HCT116 (cell line): ENCODE data around the gene SRP68. TPM values are rescaled to one million over a fixed set of nuclear protein-coding genes. Genes with fewer than 3 reads are reported as not detected.

ENCODE experiments used
- ATAC-seq: fragments of 200-7000 bp; cut with Tn5 transposase; 2 replicates; pipeline ENCODE4 v1.9.1; 2020; ENCODE audit warnings: mild to moderate bottlenecking, moderate library complexity
- BruUV-seq: library from RNA; stranded (reverse); fragments of 400-500 nt; replicated peaks from 2 replicates; lab custom pipeline; 2021; lab: Mats Ljungman, UMichigan
- CTCF ChIA-PET: fragments of 300-600 bp; sonication (Branson Sonifier 250); formaldehyde crosslinking; loops from one replicate; lab custom pipeline; 2021; ENCODE audit warnings: antibody characterized with exemption; lab: Charles Lee
- POLR2A ChIA-PET: fragments of 300-600, 350-600 bp; sonication (Branson Sonifier 250); formaldehyde crosslinking; loops from one replicate; lab custom pipeline; 2021; ENCODE audit warnings: antibody characterized with exemption; lab: Charles Lee
- RAD21 ChIA-PET, 2 experiments: fragments of 300-600 bp; sonication (Branson Sonifier 250); formaldehyde crosslinking; loops; one replicate each; lab custom pipeline; 2023; ENCODE audit warnings: low total read pairs in 2 of 2; ENCODE audit not compliant: uncharacterized antibody in 2 of 2, unreplicated experiment in 2 of 2, low non-redundant PET in 1 of 2; lab: Charles Lee
- DNase-seq: peaks from one replicate; pipeline ENCODE4 v3.0.0-alpha.2; 2010; ENCODE audit warnings: low read depth, low spot score
- H2AFZ ChIP-seq: fragments of 200-600 bp; shearing (Covaris generic), sonication (generic); 2 replicates; pipeline ENCODE4 v1.6.1; 2017; ENCODE audit warnings: low read depth, mixed run types, mixed read lengths, antibody characterized with exemption, low read length; ENCODE audit not compliant: poor library complexity, severe bottlenecking
- H3K27ac ChIP-seq: 2 replicates; pipeline ENCODE4 v1.5.1; 2012; ENCODE audit warnings: low read depth, low read length
- H3K27me3 ChIP-seq: fragments of 200-600 bp; sonication (generic); 2 replicates; pipeline ENCODE4 v1.6.1; 2016; ENCODE audit warnings: mixed run types, low read length, mixed read lengths; ENCODE audit not compliant: insufficient read depth
- H3K36me3 ChIP-seq, 2 experiments: fragments of 200-500 bp in 1 of 2; fragments of 200-600 bp in 1 of 2; sonication (Bioruptor generic) in 1 of 2; sonication (generic) in 1 of 2; 2 replicates each; pipeline versions ENCODE4 v1.5.1 to v1.6.1; 2014 to 2016; ENCODE audit warnings: low read length in 2 of 2, inconsistent platforms in 1 of 2, mixed read lengths in 1 of 2, mixed run types in 1 of 2; ENCODE audit not compliant: insufficient read depth in 2 of 2, control insufficient read depth in 1 of 2
- H3K4me1 ChIP-seq, 2 experiments: fragments of 200-600 bp in 1 of 2; sonication (generic) in 1 of 2; 2 replicates each; pipeline versions ENCODE4 v1.5.1 to v1.6.1; 2012 to 2017; ENCODE audit warnings: low read length in 2 of 2, inconsistent platforms in 1 of 2, mild to moderate bottlenecking in 1 of 2, mixed read lengths in 1 of 2, mixed run types in 1 of 2, moderate library complexity in 1 of 2; ENCODE audit not compliant: insufficient read depth in 2 of 2, control insufficient read depth in 1 of 2
- H3K4me2 ChIP-seq: fragments of 200-600 bp; sonication (generic); 2 replicates; pipeline ENCODE4 v1.6.1; 2017; ENCODE audit warnings: mixed run types, low read length, mixed read lengths
- H3K4me3 ChIP-seq, 2 experiments: fragments of 200-600 bp in 1 of 2; sonication (generic) in 1 of 2; replicated peaks in 1 of 2; 2 replicates each; pipeline ENCODE4 v1.5.1; 2011 to 2016; ENCODE audit warnings: low read length in 2 of 2, control low read depth in 1 of 2, low read depth in 1 of 2, mild to moderate bottlenecking in 1 of 2, mixed read lengths in 1 of 2, mixed run types in 1 of 2
- H3K79me2 ChIP-seq: fragments of 200-600 bp; sonication (generic); 2 replicates; pipeline ENCODE4 v1.6.1; 2017; ENCODE audit warnings: mild to moderate bottlenecking, mixed run types, low read length, moderate library complexity, mixed read lengths; ENCODE audit not compliant: insufficient read depth
- H3K9ac ChIP-seq: fragments of 200-600 bp; sonication (generic); 2 replicates; pipeline ENCODE4 v1.6.1; 2016; ENCODE audit warnings: low read length, mixed read lengths
- H3K9me2 ChIP-seq: fragments of 200-600 bp; sonication (generic), shearing (Covaris generic); 2 replicates; pipeline ENCODE4 v1.6.1; 2017; ENCODE audit warnings: mixed run types, mild to moderate bottlenecking, moderate library complexity; ENCODE audit not compliant: insufficient read depth
- H3K9me3 ChIP-seq, 2 experiments: fragments of 200-500 bp in 1 of 2; fragments of 200-600 bp in 1 of 2; sonication (Bioruptor generic) in 1 of 2; sonication (generic) in 1 of 2; 2 replicates each; pipeline ENCODE4 v1.6.1; 2014 to 2017; ENCODE audit warnings: low read length in 2 of 2, mixed read lengths in 2 of 2, inconsistent platforms in 1 of 2, low read depth in 1 of 2, mild to moderate bottlenecking in 1 of 2, mixed run types in 1 of 2, moderate library complexity in 1 of 2; ENCODE audit not compliant: control insufficient read depth in 1 of 2, insufficient read depth in 1 of 2
- H4K20me1 ChIP-seq: fragments of 200-600 bp; sonication (generic), shearing (Covaris generic); 2 replicates; pipeline ENCODE4 v1.6.1; 2017; ENCODE audit warnings: mixed run types, mild to moderate bottlenecking, moderate library complexity; ENCODE audit not compliant: insufficient read depth
- CEBPB ChIP-seq: IDR thresholded peaks from 2 replicates; pipeline ENCODE4 v1.6.1; 2012; ENCODE audit warnings: low read depth
- EGR1 ChIP-seq: IDR thresholded peaks from 2 replicates; pipeline ENCODE4 v1.6.1; 2012; ENCODE audit warnings: low read depth
- EZH2 ChIP-seq: fragments of 200-600 bp; sonication (generic); IDR thresholded peaks from 2 replicates; pipeline ENCODE4 v1.6.1; 2017; ENCODE audit warnings: antibody characterized with exemption, mixed run types
- EZH2phosphoT487 ChIP-seq: fragments of 200-600 bp; IDR thresholded peaks from 2 replicates; pipeline ENCODE4 v1.6.1; 2018; ENCODE audit warnings: antibody characterized with exemption, borderline replicate concordance
- FOSL1 ChIP-seq: IDR thresholded peaks from 2 replicates; pipeline ENCODE4 v1.6.1; 2012; ENCODE audit warnings: low read depth
- JUND ChIP-seq: IDR thresholded peaks from 2 replicates; pipeline ENCODE4 v1.6.1; 2012
- MAX ChIP-seq: IDR thresholded peaks from 2 replicates; pipeline ENCODE4 v1.6.1; 2012
- POLR2AphosphoS5 ChIP-seq: IDR thresholded peaks from 2 replicates; pipeline ENCODE4 v1.6.1; 2011; ENCODE audit warnings: mild to moderate bottlenecking, low read depth, low read length, moderate library complexity
- REST ChIP-seq: IDR thresholded peaks from 2 replicates; pipeline ENCODE4 v1.6.1; 2012; ENCODE audit warnings: low read depth
- SIN3A ChIP-seq: IDR thresholded peaks from 2 replicates; pipeline ENCODE4 v1.6.1; 2012; ENCODE audit warnings: low read depth
- SP1 ChIP-seq: IDR thresholded peaks from 2 replicates; pipeline ENCODE4 v1.6.1; 2012; ENCODE audit warnings: low read depth
- SRF ChIP-seq: IDR thresholded peaks from 2 replicates; pipeline ENCODE4 v1.6.1; 2012; ENCODE audit warnings: low read depth
- TCF7L2 ChIP-seq: IDR thresholded peaks from 2 replicates; pipeline ENCODE4 v1.7.0; 2011; ENCODE audit warnings: borderline replicate concordance, inconsistent platforms; ENCODE audit not compliant: insufficient read depth, insufficient read length; ENCODE audit errors: extremely low read depth
- YY1 ChIP-seq: IDR thresholded peaks from 2 replicates; pipeline ENCODE4 v1.6.1; 2011; ENCODE audit warnings: low read length, low read depth, moderate library complexity, mild to moderate bottlenecking; ENCODE audit not compliant: insufficient replicate concordance; ENCODE audit errors: extremely low read depth
- ZFX ChIP-seq: fragments of 450-650 bp; IDR thresholded peaks from 2 replicates; pipeline ENCODE4 v1.6.1; 2017
- ZNF274 ChIP-seq: fragments of 200-500 bp; sonication (Bioruptor generic); IDR thresholded peaks from 2 replicates; pipeline ENCODE4 v1.6.1; 2014; ENCODE audit warnings: mild to moderate bottlenecking, low read depth, low read length, inconsistent platforms
- intact Hi-C: fragments of 100-400 bp; cut with micrococcal nuclease; formaldehyde crosslinking; loops from 2 replicates; pipeline ENCODE4 v1.10.0; 2022
- total RNA-seq: library from RNA; stranded (reverse); gene quantifications from one replicate; pipeline ENCODE4 v1.2.1, GENCODE V29; 2021; ENCODE audit not compliant: unreplicated experiment

SRP68 gene
- total RNA-seq, 1 experiment from 2014 or later = 152 TPM

- TF ChIP-seq EZH2phosphoT487 (no peak), FOSL1 (no peak), CEBPB (no peak), REST (no peak)
Measured at GRCh38 chr17:76086384-76086783, 14.1 kb upstream of the SRP68 start (continued).

GRCh38 chr17:76085731-76086366 lies 13.5 kb upstream of the SRP68 start:
- Histone ChIP-seq H3K79me2 (no peaks in the 10 kb centered on the region), H3K9me2 (no peaks in the 10 kb centered on the region), H4K20me1 (no peaks in the 10 kb centered on the region), H3K4me1 (no peaks in the 10 kb centered on the region), H3K9me3 (no peaks in the 10 kb centered on the region), H3K4me2 (no peak overlapping the region), H2AFZ (no peak overlapping the region), H3K4me3 (no peak overlapping the region), H3K27me3 (no peaks in the 10 kb centered on the region), H3K27ac (no peak overlapping the region), H3K9ac (no peak overlapping the region), H3K36me3 (peaks cover 36 to 43% of the 10 kb centered on the region in 2 experiments; a peak in 3 of 4 replicates)
- ChIA-PET POLR2A (interaction anchor here (0.9 kb wide), 1 partner anchor 9 kb away, joined by 3 read pairs; no protein-coding TSS in a partner anchor), RAD21 (no interaction called here), CTCF (no interaction called here)
- ATAC-seq (no peak), DNase-seq (no peak)
- no TSS peak for BruUV-seq
- intact Hi-C loops = no loop called here
- TF ChIP-seq JUND = no peak
- TF ChIP-seq MAX = no peak
- TF ChIP-seq CEBPB = no peak
- no peak for TF ChIP-seq FOSL1
- TF ChIP-seq SIN3A = no peak
- TF ChIP-seq POLR2AphosphoS5 = no peak
- no peak for TF ChIP-seq ZNF274
- no peak for TF ChIP-seq EGR1
- TF ChIP-seq REST = no peak
- no peak for TF ChIP-seq SRF
- no peak for TF ChIP-seq EZH2phosphoT487
- no peak for TF ChIP-seq TCF7L2
- TF ChIP-seq EZH2 = no peak
- no peak for TF ChIP-seq ZFX
- no peak for TF ChIP-seq YY1
- no peak for TF ChIP-seq SP1
